HepG2 (cell line): ENCODE measurements around the gene STIM2. TPM values are rescaled to one million over a fixed set of nuclear protein-coding genes. Genes with fewer than 3 reads are reported as not detected.

Source experiments
- ATAC-seq: fragments of 200-7000 bp; cut with Tn5 transposase; 3 replicates; pipeline ENCODE4 v1.9.1; 2020; ENCODE audit warnings: mild to moderate bottlenecking, moderate library complexity
- BruUV-seq: library from RNA; stranded (reverse); fragments of 400-500 nt; replicated peaks from 2 replicates; lab custom pipeline; 2021; lab: Mats Ljungman, UMichigan
- CTCF ChIA-PET: fragments of 300-600 bp; formaldehyde crosslinking; extraction: SDS; loops from one replicate; lab custom pipeline; 2021; ENCODE audit warnings: low total read pairs, inconsistent platforms, low intra/inter-chr PET ratio; lab: Yijun Ruan, JAX
- POLR2A ChIA-PET: fragments of 350-600 bp; sonication (Branson Sonifier 250); formaldehyde crosslinking; loops from one replicate; lab custom pipeline; 2020; ENCODE audit warnings: antibody characterized with exemption, inconsistent platforms; lab: Yijun Ruan, JAX
- DNase-seq: peaks from one replicate; pipeline ENCODE4 v3.0.0-alpha.2; 2015; ENCODE audit warnings: low spot score
- FAIRE-seq: peaks from 3 replicates; lab custom pipeline; 2011; peaks lifted over from hg19 to GRCh38; lab: Jason Lieb, UNC
- H2AFZ ChIP-seq: one replicate; pipeline ENCODE4 v1.6.1; 2011; ENCODE audit warnings: low read length, inconsistent platforms
- H3K27ac ChIP-seq: fragments of 300-600 bp; 3 replicates; pipeline ENCODE4 v1.8.0; 2011; ENCODE audit warnings: mixed run types, mild to moderate bottlenecking, mixed read lengths, low read length, inconsistent platforms; ENCODE audit not compliant: insufficient read depth; ENCODE audit errors: extremely low read length
- H3K27me3 ChIP-seq, 2 experiments: fragments of 200-600 bp in 1 of 2; 2 replicates in 1 of 2; 3 replicates in 1 of 2; pipeline versions ENCODE4 v1.6.0 to v1.8.0; 2011; ENCODE audit warnings: low read length in 2 of 2, mild to moderate bottlenecking in 2 of 2, moderate library complexity in 2 of 2, inconsistent platforms in 1 of 2; ENCODE audit not compliant: insufficient read depth in 2 of 2, control insufficient read depth in 1 of 2
- H3K36me3 ChIP-seq, 2 experiments: fragments of 200-600 bp in 1 of 2; replicated peaks in 1 of 2; 2 replicates in 1 of 2; 3 replicates in 1 of 2; pipeline versions ENCODE4 v1.5.1 to v1.8.0; 2011; ENCODE audit warnings: low read length in 2 of 2, inconsistent platforms in 1 of 2; ENCODE audit not compliant: insufficient read depth in 2 of 2, control insufficient read depth in 1 of 2
- H3K4me1 ChIP-seq: 2 replicates; pipeline ENCODE4 v1.5.1; 2012; ENCODE audit warnings: low read length, inconsistent platforms; ENCODE audit not compliant: insufficient read depth
- H3K4me2 ChIP-seq: 2 replicates; pipeline ENCODE4 v1.6.0; 2011; ENCODE audit warnings: low read depth, low read length, inconsistent platforms
- H3K4me3 ChIP-seq, 3 experiments: fragments of 200-600 bp in 1 of 3; sonication (generic), shearing (Covaris generic) in 1 of 3; replicated peaks in 1 of 3; 2 replicates each; pipeline ENCODE4 v1.5.1; 2011 to 2016; ENCODE audit warnings: low read length in 3 of 3, inconsistent platforms in 2 of 3, low read depth in 2 of 3, mild to moderate bottlenecking in 2 of 3, control low read depth in 1 of 3, mixed read lengths in 1 of 3; ENCODE audit not compliant: insufficient read depth in 1 of 3
- H3K79me2 ChIP-seq: one replicate; pipeline ENCODE4 v1.6.1; 2011; ENCODE audit warnings: low read length, inconsistent platforms; ENCODE audit not compliant: insufficient read depth
- H3K9ac ChIP-seq: 2 replicates; pipeline ENCODE4 v1.6.0; 2011; ENCODE audit warnings: mild to moderate bottlenecking, low read depth, low read length, inconsistent platforms; ENCODE audit not compliant: insufficient read depth
- H3K9me3 ChIP-seq: 2 replicates; pipeline ENCODE4 v1.5.1; 2012; ENCODE audit warnings: mild to moderate bottlenecking, low read length
- H4K20me1 ChIP-seq: 2 replicates; pipeline ENCODE4 v1.6.0; 2011; ENCODE audit warnings: inconsistent platforms, mild to moderate bottlenecking, low read length, moderate library complexity; ENCODE audit not compliant: insufficient read depth
- ATF1 ChIP-seq: IDR thresholded peaks from 2 replicates; pipeline ENCODE4 v1.6.1; 2016; ENCODE audit warnings: mild to moderate bottlenecking, control low read depth
- FLYWCH1 ChIP-seq: sonication (generic); formaldehyde crosslinking; IDR thresholded peaks from 2 replicates; pipeline ENCODE4 v1.8.1; 2023; ENCODE audit warnings: mild to moderate bottlenecking, missing genetic modification reagents
- GTF3A ChIP-seq: sonication (generic); formaldehyde crosslinking; conservative IDR thresholded peaks from 2 replicates; pipeline ENCODE4 v1.4.0; 2020; ENCODE audit warnings: mild to moderate bottlenecking, missing genetic modification reagents
- MATR3 ChIP-seq: sonication (generic); formaldehyde crosslinking; IDR thresholded peaks from 2 replicates; pipeline ENCODE4 v1.4.0; 2020; ENCODE audit warnings: missing genetic modification reagents
- MXD4 ChIP-seq: IDR thresholded peaks from 2 replicates; pipeline ENCODE4 v1.6.1; 2016; ENCODE audit warnings: mild to moderate bottlenecking, missing biosample characterization, missing genetic modification reagents
- NBN ChIP-seq: fragments of 450-650 bp; conservative IDR thresholded peaks from 2 replicates; pipeline ENCODE4 v1.6.1; 2017
- RELA ChIP-seq: sonication (generic); formaldehyde crosslinking; IDR thresholded peaks from 2 replicates; pipeline ENCODE4 v1.4.0; 2020; ENCODE audit warnings: missing genetic modification reagents
- SATB2 ChIP-seq: sonication (generic); formaldehyde crosslinking; IDR thresholded peaks from 2 replicates; pipeline ENCODE4 v1.5.0; 2020; ENCODE audit warnings: missing genetic modification reagents
- SNAI1 ChIP-seq: sonication (generic); formaldehyde crosslinking; IDR thresholded peaks from 2 replicates; pipeline ENCODE4 v1.5.0; 2020; ENCODE audit warnings: mild to moderate bottlenecking, missing genetic modification reagents, borderline replicate concordance
- U2AF1 ChIP-seq: fragments of 200-400 bp; formaldehyde crosslinking; optimal IDR thresholded peaks from 2 replicates; pipeline ENCODE3; 2017; ENCODE audit warnings: mild to moderate bottlenecking, low read depth, low read length
- ZNF256 ChIP-seq: sonication (generic); formaldehyde crosslinking; conservative IDR thresholded peaks from 2 replicates; pipeline ENCODE4 v1.4.0; 2020; ENCODE audit warnings: missing genetic modification reagents
- ZNF460 ChIP-seq: sonication (generic); formaldehyde crosslinking; IDR thresholded peaks from 2 replicates; pipeline ENCODE4 v1.5.1; 2020; ENCODE audit warnings: missing genetic modification reagents, mild to moderate bottlenecking, borderline replicate concordance
- ZNF616 ChIP-seq: sonication (generic); formaldehyde crosslinking; IDR thresholded peaks from 2 replicates; pipeline ENCODE4 v1.5.0; 2020; ENCODE audit warnings: low read depth, mild to moderate bottlenecking, missing genetic modification reagents
- ZNF768 ChIP-seq: sonication (generic); formaldehyde crosslinking; IDR thresholded peaks from 2 replicates; pipeline ENCODE4 v1.4.0; 2020; ENCODE audit warnings: missing genetic modification reagents
- ZNF891 ChIP-seq: sonication (generic); formaldehyde crosslinking; IDR thresholded peaks from 2 replicates; pipeline ENCODE4 v1.5.0; 2020; ENCODE audit warnings: mild to moderate bottlenecking, missing genetic modification reagents
- WGBS: methylation state at CpG from one replicate; pipeline ENCODE4 v1.1.6; 2017; ENCODE audit warnings: low lambda C conversion rate; 5-methylcytosine and 5-hydroxymethylcytosine counted together
- in situ Hi-C: cut with HindIII; loops from 2 replicates; pipeline ENCODE4 v1.10.0; 2017; ENCODE audit warnings: low pct_unique_long_range_greater_than_20kb; ENCODE audit not compliant: extremely low pct_ligation_motif_present
- intact Hi-C: fragments of 100-400 bp; cut with micrococcal nuclease; formaldehyde crosslinking; loops from one replicate; pipeline ENCODE4 v1.10.0; 2022; ENCODE audit not compliant: unreplicated experiment
- polyA plus RNA-seq, 8 experiments: library from polyadenylated mRNA; depleted of rRNA in 3 of 8; stranded (reverse) in 7 of 8; unstranded in 1 of 8; fragments of >200 nt; fragmentation: Illumina TruSeq in 4 of 8; extraction: Trizol in 4 of 8; gene quantifications; 2 replicates each; pipeline versions ENCODE4 v1.2.1 to v1.2.3, GENCODE V29; 2011 to 2016; ENCODE audit warnings: low read depth in 4 of 8, missing spikeins in 1 of 8, mixed read lengths in 1 of 8; ENCODE audit not compliant: insufficient read depth in 1 of 8
- total RNA-seq, 5 experiments: library from RNA; depleted of rRNA; stranded (reverse); fragments of >200 nt; fragmentation: Illumina TruSeq; extraction: Trizol; gene quantifications; 2 replicates each; pipeline ENCODE4 v1.2.3, GENCODE V29; 2016; ENCODE audit warnings: low read depth in 1 of 5
- TF ChIP-seq, protein P1 (sequence below): sonication (generic); formaldehyde crosslinking; IDR thresholded peaks from 2 replicates; pipeline ENCODE4 v1.4.0; 2020; ENCODE audit warnings: low read depth, missing genetic modification reagents
- TF ChIP-seq, protein P2 (sequence below): sonication (generic); formaldehyde crosslinking; IDR thresholded peaks from 2 replicates; pipeline ENCODE4 v1.8.0; 2022; ENCODE audit warnings: missing genetic modification reagents, low read depth, mild to moderate bottlenecking, borderline replicate concordance
- TF ChIP-seq, protein P3 (sequence below): IDR thresholded peaks from 2 replicates; pipeline ENCODE4 v1.6.1; 2016; ENCODE audit warnings: low read depth
- TF ChIP-seq, protein P4 (sequence below): sonication (generic); formaldehyde crosslinking; IDR thresholded peaks from 2 replicates; pipeline ENCODE4 v1.5.0; 2020; ENCODE audit warnings: missing genetic modification reagents, mild to moderate bottlenecking, borderline replicate concordance

Gene STIM2
- total and polyA plus RNA-seq, 2 of the 13 experiments (the other 11 are each of a cell fraction or from before 2014, with no cell fraction given), result 19.3 to 19.4 TPM

DNA sequence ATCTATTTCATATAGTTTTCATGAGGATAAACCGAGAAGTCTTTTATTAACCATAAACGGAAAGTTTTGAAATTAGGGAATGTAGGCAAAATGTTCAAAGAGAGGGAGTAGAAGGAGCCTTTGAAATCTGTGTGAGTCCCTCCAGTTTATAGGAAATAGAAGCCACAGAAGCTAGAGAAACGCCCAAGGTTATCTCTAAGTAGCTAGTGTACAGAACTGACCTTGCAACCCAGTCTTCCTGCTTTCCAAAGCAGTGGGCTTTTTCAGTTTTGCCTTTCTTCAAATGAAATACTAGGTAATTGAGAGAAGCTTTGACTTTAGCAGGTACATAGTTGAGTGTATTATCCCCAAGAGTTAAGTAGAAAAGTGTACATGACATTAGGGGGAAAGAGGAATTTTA, 39.4 kb downstream of the STIM2 start:
- BruUV-seq, result no TSS peak
- Histone ChIP-seq H3K9me3 (no peaks in the 10 kb centered on the region), H3K4me3 (no peak overlapping the region), H3K4me2 (no peak overlapping the region), H4K20me1 (no peaks in the 10 kb centered on the region), H3K4me1 (no peaks in the 10 kb centered on the region), H3K27me3 (no peaks in the 10 kb centered on the region), H2AFZ (no peak overlapping the region), H3K27ac (no peak overlapping the region), H3K36me3 (no peaks in the 10 kb centered on the region), H3K79me2 (peaks cover 2% of the 10 kb centered on the region), H3K9ac (no peak overlapping the region)
- WGBS, result 98% methylated on average over 3 of the region's 3 CpGs
- TF ChIP-seq, protein P1, sequence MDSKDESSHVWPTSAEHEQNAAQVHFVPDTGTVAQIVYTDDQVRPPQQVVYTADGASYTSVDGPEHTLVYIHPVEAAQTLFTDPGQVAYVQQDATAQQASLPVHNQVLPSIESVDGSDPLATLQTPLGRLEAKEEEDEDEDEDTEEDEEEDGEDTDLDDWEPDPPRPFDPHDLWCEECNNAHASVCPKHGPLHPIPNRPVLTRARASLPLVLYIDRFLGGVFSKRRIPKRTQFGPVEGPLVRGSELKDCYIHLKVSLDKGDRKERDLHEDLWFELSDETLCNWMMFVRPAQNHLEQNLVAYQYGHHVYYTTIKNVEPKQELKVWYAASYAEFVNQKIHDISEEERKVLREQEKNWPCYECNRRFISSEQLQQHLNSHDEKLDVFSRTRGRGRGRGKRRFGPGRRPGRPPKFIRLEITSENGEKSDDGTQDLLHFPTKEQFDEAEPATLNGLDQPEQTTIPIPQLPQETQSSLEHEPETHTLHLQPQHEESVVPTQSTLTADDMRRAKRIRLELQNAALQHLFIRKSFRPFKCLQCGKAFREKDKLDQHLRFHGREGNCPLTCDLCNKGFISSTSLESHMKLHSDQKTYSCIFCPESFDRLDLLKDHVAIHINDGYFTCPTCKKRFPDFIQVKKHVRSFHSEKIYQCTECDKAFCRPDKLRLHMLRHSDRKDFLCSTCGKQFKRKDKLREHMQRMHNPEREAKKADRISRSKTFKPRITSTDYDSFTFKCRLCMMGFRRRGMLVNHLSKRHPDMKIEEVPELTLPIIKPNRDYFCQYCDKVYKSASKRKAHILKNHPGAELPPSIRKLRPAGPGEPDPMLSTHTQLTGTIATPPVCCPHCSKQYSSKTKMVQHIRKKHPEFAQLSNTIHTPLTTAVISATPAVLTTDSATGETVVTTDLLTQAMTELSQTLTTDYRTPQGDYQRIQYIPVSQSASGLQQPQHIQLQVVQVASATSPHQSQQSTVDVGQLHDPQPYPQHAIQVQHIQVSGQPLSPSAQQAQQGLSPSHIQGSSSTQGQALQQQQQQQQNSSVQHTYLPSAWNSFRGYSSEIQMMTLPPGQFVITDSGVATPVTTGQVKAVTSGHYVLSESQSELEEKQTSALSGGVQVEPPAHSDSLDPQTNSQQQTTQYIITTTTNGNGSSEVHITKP (CRISPR knock-in tag), result no peak
- TF ChIP-seq MATR3, result no peak
- no peak for TF ChIP-seq ZNF768
- no peak for TF ChIP-seq RELA (CRISPR knock-in tag)
- no peak for TF ChIP-seq ZNF891 (CRISPR knock-in tag)
- no peak for TF ChIP-seq ATF1 (CRISPR knock-in tag)
- TF ChIP-seq NBN, result no peak
- TF ChIP-seq ZNF256 (CRISPR knock-in tag), result no peak
- TF ChIP-seq U2AF1, result no peak
- TF ChIP-seq, protein P2, sequence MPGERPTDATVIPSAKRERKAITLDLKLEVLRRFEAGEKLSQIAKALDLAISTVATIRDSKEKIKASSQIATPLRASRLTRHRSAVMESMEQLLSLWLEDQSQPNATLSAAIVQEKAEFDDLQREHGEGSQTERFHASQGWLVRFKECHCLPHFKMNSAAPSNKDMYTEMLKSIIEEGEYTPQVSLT (CRISPR knock-in tag), result no peak
- TF ChIP-seq, protein P3, sequence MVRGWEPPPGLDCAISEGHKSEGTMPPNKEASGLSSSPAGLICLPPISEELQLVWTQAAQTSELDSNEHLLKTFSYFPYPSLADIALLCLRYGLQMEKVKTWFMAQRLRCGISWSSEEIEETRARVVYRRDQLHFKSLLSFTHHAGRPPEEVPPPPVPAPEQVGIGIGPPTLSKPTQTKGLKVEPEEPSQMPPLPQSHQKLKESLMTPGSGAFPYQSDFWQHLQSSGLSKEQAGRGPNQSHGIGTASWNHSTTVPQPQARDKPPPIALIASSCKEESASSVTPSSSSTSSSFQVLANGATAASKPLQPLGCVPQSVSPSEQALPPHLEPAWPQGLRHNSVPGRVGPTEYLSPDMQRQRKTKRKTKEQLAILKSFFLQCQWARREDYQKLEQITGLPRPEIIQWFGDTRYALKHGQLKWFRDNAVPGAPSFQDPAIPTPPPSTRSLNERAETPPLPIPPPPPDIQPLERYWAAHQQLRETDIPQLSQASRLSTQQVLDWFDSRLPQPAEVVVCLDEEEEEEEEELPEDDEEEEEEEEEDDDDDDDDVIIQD (CRISPR knock-in tag), result no peak
- no peak for TF ChIP-seq MXD4 (CRISPR knock-in tag)
- TF ChIP-seq SNAI1 (CRISPR knock-in tag), result no peak
- no peak for TF ChIP-seq SATB2
- no peak for TF ChIP-seq GTF3A (CRISPR knock-in tag)
- TF ChIP-seq, protein P4, sequence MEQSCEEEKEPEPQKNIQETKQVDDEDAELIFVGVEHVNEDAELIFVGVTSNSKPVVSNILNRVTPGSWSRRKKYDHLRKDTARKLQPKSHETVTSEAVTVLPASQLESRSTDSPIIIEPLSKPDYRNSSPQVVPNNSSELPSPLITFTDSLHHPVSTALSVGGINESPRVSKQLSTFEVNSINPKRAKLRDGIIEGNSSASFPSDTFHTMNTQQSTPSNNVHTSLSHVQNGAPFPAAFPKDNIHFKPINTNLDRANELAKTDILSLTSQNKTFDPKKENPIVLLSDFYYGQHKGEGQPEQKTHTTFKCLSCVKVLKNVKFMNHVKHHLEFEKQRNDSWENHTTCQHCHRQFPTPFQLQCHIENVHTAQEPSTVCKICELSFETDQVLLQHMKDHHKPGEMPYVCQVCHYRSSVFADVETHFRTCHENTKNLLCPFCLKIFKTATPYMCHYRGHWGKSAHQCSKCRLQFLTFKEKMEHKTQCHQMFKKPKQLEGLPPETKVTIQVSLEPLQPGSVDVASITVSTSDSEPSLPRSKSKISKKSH (CRISPR knock-in tag), result no peak
- no peak for TF ChIP-seq ZNF460 (CRISPR knock-in tag)
- no peak for TF ChIP-seq ZNF616 (CRISPR knock-in tag)
- no peak for TF ChIP-seq FLYWCH1 (CRISPR knock-in tag)
- DNase-seq, result no peak
- no peak for ATAC-seq
- intact Hi-C loops, result no loop called here
- in situ Hi-C loops, result no loop called here
- ChIA-PET POLR2A (no interaction called here), CTCF (no interaction called here)
- no peak for FAIRE-seq
